Measurements from ENCODE around the gene BRSK1. TPM values are rescaled to one million over a fixed set of nuclear protein-coding genes. Genes with fewer than 3 reads are reported as not detected.

The BRSK1 gene
- total RNA-seq, 2 donors from 2014 or later = 0.95 to 1.3 TPM

GRCh38 chr19:55252760-55253663 is 30.8 kb upstream of the BRSK1 start:
- ATAC-seq (no peak), DNase-seq (no peak)
- intact Hi-C loops (cut with DNase I, micrococcal nuclease) = no loop called here

GRCh38 chr19:55253842-55254624 is 29.8 kb upstream of the BRSK1 start:
- ATAC-seq = no peak
- intact Hi-C loops (cut with DNase I, micrococcal nuclease) = no loop called here
- DNase-seq = peak in 1 of 2 donors; percentile 54

- DNase-seq (no peak), ATAC-seq (no peak)
- intact Hi-C loops (cut with DNase I, micrococcal nuclease) = no loop called here
Observed at GRCh38 chr19:55254625-55254977, 29.2 kb upstream of the BRSK1 start.

GRCh38 chr19:55255618-55256423 is 28.0 kb upstream of the BRSK1 start:
- DNase-seq (peak in 1 of 2 donors; percentile 39), ATAC-seq (no peak)
- intact Hi-C loops (cut with DNase I, micrococcal nuclease) = no loop called here

GRCh38 chr19:55256562-55257460 is 27.0 kb upstream of the BRSK1 start:
- DNase-seq = no peak
- ATAC-seq = no peak

GRCh38 chr19:55257461-55258420 is 26.1 kb upstream of the BRSK1 start:
- DNase-seq = peak in 1 of 2 donors; percentile 47
- intact Hi-C loops (cut with DNase I, micrococcal nuclease) = no loop called here
- ATAC-seq = peak; percentile 4

More at GRCh38 chr19:55256562-55257460, 27.0 kb upstream of the BRSK1 start:
- intact Hi-C loops (cut with DNase I, micrococcal nuclease) = no loop called here

GRCh38 chr19:55258476-55258827 is 25.3 kb upstream of the BRSK1 start:
- intact Hi-C loops (cut with DNase I, micrococcal nuclease) = no loop called here
- ATAC-seq = peak; percentile 4
- no peak for DNase-seq

- peak; percentile 92 for ATAC-seq
Observed at GRCh38 chr19:55258828-55259539, 24.8 kb upstream of the BRSK1 start, which contains the start of gene PPP6R1. TSS of gene PPP6R1 (minus strand) at chr19:55259017. CDS start at chr19:55247103, 11,914 bp downstream.

GRCh38 chr19:55259540-55260210 is 24.1 kb upstream of the BRSK1 start:
- ATAC-seq (no peak), DNase-seq (no peak)
- intact Hi-C loops (cut with DNase I, micrococcal nuclease) = no loop called here

More at GRCh38 chr19:55258828-55259539, 24.8 kb upstream of the BRSK1 start, which contains the start of gene PPP6R1:
- intact Hi-C loops (cut with DNase I, micrococcal nuclease) = no loop called here
- DNase-seq = peak; percentile 97

GRCh38 chr19:55261671-55262126 is 22.1 kb upstream of the BRSK1 start:
- intact Hi-C loops (cut with DNase I, micrococcal nuclease) = no loop called here
- no peak for ATAC-seq

GRCh38 chr19:55262359-55262758 is 21.4 kb upstream of the BRSK1 start:
- ATAC-seq (no peak), DNase-seq (no peak)
- intact Hi-C loops (cut with DNase I, micrococcal nuclease) = no loop called here

More at GRCh38 chr19:55261671-55262126, 22.1 kb upstream of the BRSK1 start:
- no peak for DNase-seq

- DNase-seq (no peak), ATAC-seq (no peak)
- intact Hi-C loops (cut with DNase I, micrococcal nuclease) = no loop called here
Observed at GRCh38 chr19:55264531-55264930, 19.3 kb upstream of the BRSK1 start.

- intact Hi-C loops (cut with DNase I, micrococcal nuclease) = no loop called here
- DNase-seq (no peak), ATAC-seq (no peak)
Observed at GRCh38 chr19:55265173-55265572, 18.6 kb upstream of the BRSK1 start.

- no peak for ATAC-seq
- intact Hi-C loops (cut with DNase I, micrococcal nuclease) = no loop called here
- no peak for DNase-seq
Observed at GRCh38 chr19:55265723-55266386, 17.9 kb upstream of the BRSK1 start.

GRCh38 chr19:55266404-55266803 is 17.4 kb upstream of the BRSK1 start:
- ATAC-seq (no peak), DNase-seq (no peak)
- intact Hi-C loops (cut with DNase I, micrococcal nuclease) = no loop called here

All from left colon (tissue), 2 donors.